ENCODE measurements around the gene USP37. TPM values are rescaled to one million over a fixed set of nuclear protein-coding genes. Genes with fewer than 3 reads are reported as not detected.
A peak's percentile ranks its signal among the peaks of the same experiment; 100 is the strongest.

USP37 gene
- total and polyA plus RNA-seq, 9 donors, result 4.2 to 56.8 (median 17.6) TPM

DNA sequence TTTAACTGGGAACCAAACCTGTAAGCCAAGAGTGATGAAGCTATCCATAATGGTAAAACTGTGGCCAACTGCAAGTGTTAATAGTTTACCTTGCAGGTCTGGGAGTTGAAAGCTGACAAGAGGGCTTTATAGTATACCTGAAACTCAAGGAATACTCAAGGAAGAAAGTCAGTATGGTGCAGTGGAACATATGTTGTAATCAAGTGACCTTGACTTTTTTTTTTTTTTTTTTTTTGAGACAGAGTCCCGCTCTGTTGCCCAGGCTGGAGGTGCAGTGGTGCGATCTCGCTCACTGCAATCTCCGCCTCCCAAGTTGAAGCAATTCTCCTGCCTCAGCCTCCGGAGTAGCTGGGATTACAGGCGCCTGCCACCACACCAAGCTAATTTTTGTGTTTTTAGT lies 121.6 kb downstream of the USP37 start:
- H3K27ac ChIP-seq, result no peak overlapping the region
- no peaks in the 10 kb centered on the region for H3K9me3 ChIP-seq
- no peaks in the 10 kb centered on the region for H3K36me3 ChIP-seq
- no peaks in the 10 kb centered on the region for H3K4me1 ChIP-seq (ENCODE audit: insufficient read depth)
- TF ChIP-seq POLR2A (IDR thresholded peaks at IDR 0.05) (no peak), EP300 (IDR thresholded peaks at IDR 0.05) (no peak)
- TF ChIP-seq, protein P1, sequence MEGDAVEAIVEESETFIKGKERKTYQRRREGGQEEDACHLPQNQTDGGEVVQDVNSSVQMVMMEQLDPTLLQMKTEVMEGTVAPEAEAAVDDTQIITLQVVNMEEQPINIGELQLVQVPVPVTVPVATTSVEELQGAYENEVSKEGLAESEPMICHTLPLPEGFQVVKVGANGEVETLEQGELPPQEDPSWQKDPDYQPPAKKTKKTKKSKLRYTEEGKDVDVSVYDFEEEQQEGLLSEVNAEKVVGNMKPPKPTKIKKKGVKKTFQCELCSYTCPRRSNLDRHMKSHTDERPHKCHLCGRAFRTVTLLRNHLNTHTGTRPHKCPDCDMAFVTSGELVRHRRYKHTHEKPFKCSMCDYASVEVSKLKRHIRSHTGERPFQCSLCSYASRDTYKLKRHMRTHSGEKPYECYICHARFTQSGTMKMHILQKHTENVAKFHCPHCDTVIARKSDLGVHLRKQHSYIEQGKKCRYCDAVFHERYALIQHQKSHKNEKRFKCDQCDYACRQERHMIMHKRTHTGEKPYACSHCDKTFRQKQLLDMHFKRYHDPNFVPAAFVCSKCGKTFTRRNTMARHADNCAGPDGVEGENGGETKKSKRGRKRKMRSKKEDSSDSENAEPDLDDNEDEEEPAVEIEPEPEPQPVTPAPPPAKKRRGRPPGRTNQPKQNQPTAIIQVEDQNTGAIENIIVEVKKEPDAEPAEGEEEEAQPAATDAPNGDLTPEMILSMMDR (IDR thresholded peaks at IDR 0.05), result no peak
- H3K27me3 ChIP-seq, result no peaks in the 10 kb centered on the region
- no peak overlapping the region for H3K4me3 ChIP-seq
- 94 to 97% (median 95%) methylated on average over 6 of the region's 6 CpGs for WGBS, 3 donors
- no peak for DNase-seq
- intact Hi-C loops (cut with DNase I), result no loop called here

DNA sequence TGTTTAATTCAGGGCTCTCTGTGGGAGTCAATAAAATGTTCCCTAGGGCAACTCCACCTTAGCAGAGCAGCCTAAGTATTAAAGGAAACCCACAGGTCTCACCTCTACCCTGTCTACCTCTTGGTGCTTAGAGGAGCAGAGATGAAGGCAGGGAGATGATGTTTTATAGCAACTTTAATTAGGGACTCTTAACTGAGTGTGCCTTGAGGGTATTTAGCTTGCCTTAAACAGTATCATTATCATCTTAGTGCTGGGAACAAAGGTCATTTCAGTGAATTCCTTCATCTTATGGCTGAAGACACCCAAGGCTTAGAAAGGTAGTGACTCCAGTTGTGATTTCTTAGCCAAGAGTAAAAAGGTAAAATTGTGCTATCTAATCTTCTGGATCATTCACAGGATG lies 122.5 kb downstream of the USP37 start:
- no peak for DNase-seq
- Histone ChIP-seq H3K9me3 (no peaks in the 10 kb centered on the region), H3K27me3 (no peaks in the 10 kb centered on the region), H3K4me3 (no peak overlapping the region), H3K4me1 (ENCODE audit: insufficient read depth) (no peaks in the 10 kb centered on the region), H3K36me3 (no peaks in the 10 kb centered on the region), H3K27ac (no peak overlapping the region)
- intact Hi-C loops (cut with DNase I), result no loop called here
- TF ChIP-seq, protein P1 (IDR thresholded peaks at IDR 0.05), result no peak
- TF ChIP-seq POLR2A (IDR thresholded peaks at IDR 0.05), result no peak
- no peak for TF ChIP-seq EP300 (IDR thresholded peaks at IDR 0.05)

DNA sequence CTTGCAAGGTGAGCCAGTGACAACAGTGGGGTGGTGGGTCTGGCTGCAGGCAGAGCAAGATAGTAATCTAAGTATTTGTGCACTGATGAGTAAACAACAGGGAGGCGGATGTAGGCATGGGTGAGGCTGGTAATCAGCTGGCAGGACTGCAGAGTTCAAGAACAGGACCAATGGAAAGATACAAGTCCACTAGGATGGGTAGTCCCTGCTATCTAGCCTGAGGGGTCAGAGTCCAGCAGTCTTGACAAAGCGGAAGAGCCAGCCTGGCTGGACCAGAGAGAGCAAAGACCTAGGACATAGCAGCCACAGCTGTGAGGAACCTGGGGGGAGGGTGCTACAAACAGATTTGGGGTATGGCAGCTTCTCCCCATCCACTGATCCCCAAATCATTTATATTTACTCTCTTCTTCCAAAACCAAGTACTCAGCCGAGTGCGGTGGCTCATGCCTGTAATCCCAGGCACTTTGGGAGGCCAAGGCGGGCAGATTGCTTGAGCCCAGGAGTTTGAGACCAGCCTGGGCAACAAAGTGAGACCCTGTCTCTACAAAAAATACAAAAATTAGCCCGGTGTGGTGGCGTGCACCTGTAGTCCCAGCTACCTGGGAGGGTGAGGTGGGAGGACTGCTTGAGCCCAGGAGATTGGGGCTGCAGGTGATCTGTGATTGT lies 123.3 kb downstream of the USP37 start:
- WGBS, 3 donors, result 96 to 100% (median 97%) methylated on average over 7 of the region's 7 CpGs
- no peaks in the 10 kb centered on the region for H3K9me3 ChIP-seq
- H3K27me3 ChIP-seq, result no peaks in the 10 kb centered on the region
- H3K27ac ChIP-seq, result no peak overlapping the region
- intact Hi-C loops (cut with DNase I), result no loop called here
- H3K4me1 ChIP-seq (ENCODE audit: insufficient read depth), result no peaks in the 10 kb centered on the region
- H3K36me3 ChIP-seq, result no peaks in the 10 kb centered on the region
- TF ChIP-seq POLR2A (IDR thresholded peaks at IDR 0.05), result no peak
- TF ChIP-seq EP300 (IDR thresholded peaks at IDR 0.05), result no peak
- TF ChIP-seq, protein P1 (IDR thresholded peaks at IDR 0.05), result no peak
- DNase-seq, result no peak
- no peak overlapping the region for H3K4me3 ChIP-seq

DNA sequence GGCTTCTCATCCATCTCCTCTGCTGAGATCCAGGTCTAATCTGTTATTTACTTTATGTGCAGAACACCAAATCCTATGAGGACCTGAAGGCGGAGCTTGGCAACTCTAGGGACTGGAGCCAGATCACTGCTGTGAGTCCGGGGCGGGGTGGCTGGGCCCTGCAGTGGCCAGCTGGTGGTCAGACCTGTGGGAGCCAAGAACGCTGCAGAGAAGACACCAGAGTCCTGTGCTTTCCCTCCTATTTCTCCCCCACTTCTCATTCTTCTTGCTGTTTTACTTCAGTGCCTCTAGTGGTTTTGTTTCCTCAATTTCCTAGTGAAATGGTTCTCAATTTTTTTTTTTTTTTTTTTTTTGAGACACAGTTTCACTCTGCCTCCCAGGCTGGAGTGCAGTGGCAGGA lies 129.6 kb downstream of the USP37 start:
- Histone ChIP-seq H3K27me3 (no peaks in the 10 kb centered on the region), H3K4me1 (ENCODE audit: insufficient read depth) (no peaks in the 10 kb centered on the region), H3K9me3 (no peaks in the 10 kb centered on the region), H3K36me3 (no peaks in the 10 kb centered on the region), H3K4me3 (no peak overlapping the region), H3K27ac (no peak overlapping the region)
- TF ChIP-seq, protein P1 (IDR thresholded peaks at IDR 0.05), result no peak
- TF ChIP-seq EP300 (IDR thresholded peaks at IDR 0.05), result no peak
- TF ChIP-seq POLR2A (IDR thresholded peaks at IDR 0.05), result no peak
- intact Hi-C loops (cut with DNase I), result no loop called here
- peak in 3 of 5 donors; percentile 32 to 81 (median 49) for DNase-seq
- WGBS, 3 donors, result 15 to 40% (median 35%) methylated on average over 4 of the region's 4 CpGs

Data from ovary (tissue), 9 donors.